HG03060 (cell line): ENCODE data around the gene REEP3.
"Not testable (repeated sequence)": the region's sequence is repeated elsewhere in the genome, so short reads cannot be mapped to it uniquely, and the experiment has no call there.

Experiments used
- ATAC-seq: cut with Tn5 transposase; IDR thresholded peaks from one replicate; pipeline ENCODE4 v1.9.1; 2021; ENCODE audit warnings: low read depth, moderate number of reproducible peaks; ENCODE audit not compliant: unreplicated experiment

REEP3 gene

GRCh38 chr10:63520500-63521415, at the start of gene REEP3:
Gene REEP3 (plus strand): TSS chr10:63521401. CDS start chr10:63521546, 145 bp downstream.
- no peak for ATAC-seq

- no peak for ATAC-seq
Observed at GRCh38 chr10:63474488-63474887, 46.7 kb upstream of the REEP3 start.

GRCh38 chr10:63477927-63478326, 43.3 kb upstream of the REEP3 start:
- no peak for ATAC-seq

GRCh38 chr10:63478564-63478963, 42.6 kb upstream of the REEP3 start:
- no peak for ATAC-seq

GRCh38 chr10:63480237-63480636, 41.0 kb upstream of the REEP3 start:
- no peak for ATAC-seq

GRCh38 chr10:63481815-63482421, 39.3 kb upstream of the REEP3 start:
- ATAC-seq: no peak

GRCh38 chr10:63483983-63484382, 37.2 kb upstream of the REEP3 start:
- no peak for ATAC-seq

GRCh38 chr10:63487990-63488389, 33.2 kb upstream of the REEP3 start:
- no peak for ATAC-seq

GRCh38 chr10:63489838-63490237, 31.4 kb upstream of the REEP3 start:
- no peak for ATAC-seq

GRCh38 chr10:63491588-63492316, 29.4 kb upstream of the REEP3 start:
- no peak for ATAC-seq

GRCh38 chr10:63492317-63492690, 28.9 kb upstream of the REEP3 start:
- not testable (repeated sequence) for ATAC-seq

- no peak for ATAC-seq
Observed at GRCh38 chr10:63493004-63493403, 28.2 kb upstream of the REEP3 start.

- no peak for ATAC-seq
Observed at GRCh38 chr10:63494951-63495350, 26.2 kb upstream of the REEP3 start.

- ATAC-seq: no peak
Observed at GRCh38 chr10:63496561-63496960, 24.6 kb upstream of the REEP3 start.

GRCh38 chr10:63497321-63497720, 23.9 kb upstream of the REEP3 start:
- ATAC-seq: no peak

GRCh38 chr10:63498665-63499064, 22.5 kb upstream of the REEP3 start:
- no peak for ATAC-seq

GRCh38 chr10:63500551-63500950, 20.6 kb upstream of the REEP3 start:
- not testable (repeated sequence) for ATAC-seq

GRCh38 chr10:63501954-63502353, 19.2 kb upstream of the REEP3 start:
- no peak for ATAC-seq

GRCh38 chr10:63502832-63503231, 18.4 kb upstream of the REEP3 start:
- ATAC-seq: no peak

- no peak for ATAC-seq
Observed at GRCh38 chr10:63503395-63503794, 17.8 kb upstream of the REEP3 start.

- no peak for ATAC-seq
Observed at GRCh38 chr10:63504145-63504881, 16.9 kb upstream of the REEP3 start.
